Measurements from ENCODE around the gene EYS.

Gene EYS

GRCh38 chr6:64803470-64804166, 903.4 kb downstream of the EYS start:
- no peak for DNase-seq

GRCh38 chr6:64792534-64792933, 914.5 kb downstream of the EYS start:
- DNase-seq, result no peak

GRCh38 chr6:64789476-64789875, 917.5 kb downstream of the EYS start:
- no peak for DNase-seq

- DNase-seq, result no peak
Measured at GRCh38 chr6:64786736-64787135, 920.3 kb downstream of the EYS start.

GRCh38 chr6:64782877-64783276, 924.1 kb downstream of the EYS start:
- DNase-seq, result no peak

GRCh38 chr6:64777941-64778785, 928.9 kb downstream of the EYS start:
- DNase-seq, result no peak

- no peak for DNase-seq
Measured at GRCh38 chr6:64776359-64776758, 930.7 kb downstream of the EYS start.

GRCh38 chr6:64774881-64775280, 932.1 kb downstream of the EYS start:
- DNase-seq, result no peak

- no peak for DNase-seq
Measured at GRCh38 chr6:64750910-64751309, 956.1 kb downstream of the EYS start.

- no peak for DNase-seq
Measured at GRCh38 chr6:64737418-64737817, 969.6 kb downstream of the EYS start.

GRCh38 chr6:64736421-64736950, 970.5 kb downstream of the EYS start:
- DNase-seq, result no peak

- DNase-seq, result no peak
Measured at GRCh38 chr6:64733433-64733832, 973.6 kb downstream of the EYS start.

- DNase-seq, result no peak
Measured at GRCh38 chr6:64732888-64733287, 974.1 kb downstream of the EYS start.

GRCh38 chr6:64729522-64729921, 977.5 kb downstream of the EYS start:
- no peak for DNase-seq

- DNase-seq, result no peak
Measured at GRCh38 chr6:64727075-64727474, 980.0 kb downstream of the EYS start.

- no peak for DNase-seq
Measured at GRCh38 chr6:64724091-64724490, 982.9 kb downstream of the EYS start.

- DNase-seq, result no peak
Measured at GRCh38 chr6:64723327-64724058, 983.5 kb downstream of the EYS start.

- no peak for DNase-seq
Measured at GRCh38 chr6:64721865-64722264, 985.2 kb downstream of the EYS start.

GRCh38 chr6:64717281-64717680, 989.7 kb downstream of the EYS start:
- DNase-seq, result no peak

- DNase-seq, result no peak
Measured at GRCh38 chr6:64715624-64716023, 991.4 kb downstream of the EYS start.

GRCh38 chr6:64714073-64714472, 993.0 kb downstream of the EYS start:
- no peak for DNase-seq

GRCh38 chr6:64713175-64713574, 993.9 kb downstream of the EYS start:
- no peak for DNase-seq

GRCh38 chr6:64712606-64713005, 994.4 kb downstream of the EYS start:
- no peak for DNase-seq

Data from NK-92 treated with Interleukin-12 subunit alpha and Interleukin-12 subunit beta, amount 100 ng/mL, for 24 hours (cell line).